GM19452 (cell line): ENCODE results near the gene PRAMEF12.
"Not testable (repeated sequence)": the region's sequence is repeated elsewhere in the genome, so short reads cannot be mapped to it uniquely, and the experiment has no call there.

ENCODE experiments used
- ATAC-seq: cut with Tn5 transposase; IDR thresholded peaks from one replicate; pipeline ENCODE4 v1.9.1; 2021; ENCODE audit not compliant: unreplicated experiment

PRAMEF12 gene

DNA sequence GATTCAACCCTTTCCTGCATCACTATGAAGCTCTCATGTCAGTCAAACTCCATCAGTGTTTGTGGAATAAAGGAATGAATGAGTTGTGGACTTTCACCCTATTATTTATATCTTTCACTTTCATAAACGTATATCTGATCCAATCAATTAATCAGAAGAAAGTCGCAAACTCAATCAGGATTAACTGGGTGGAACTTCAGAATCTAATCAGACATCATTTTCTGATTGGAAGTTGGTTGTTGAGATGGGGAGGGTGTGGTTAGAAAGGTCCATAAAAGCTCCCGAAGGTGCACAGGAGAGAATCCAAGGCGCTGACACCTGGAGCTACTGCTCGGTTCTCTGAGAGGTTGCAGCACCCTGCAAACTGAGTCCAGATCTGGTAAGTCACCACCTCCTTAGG is at the start of gene PRAMEF12:
TSS of gene PRAMEF12 (plus strand) at position 301 of the 400 bp plus-strand sequence. CDS start 1,130 bp downstream, outside the sequence.
- ATAC-seq = no peak

DNA sequence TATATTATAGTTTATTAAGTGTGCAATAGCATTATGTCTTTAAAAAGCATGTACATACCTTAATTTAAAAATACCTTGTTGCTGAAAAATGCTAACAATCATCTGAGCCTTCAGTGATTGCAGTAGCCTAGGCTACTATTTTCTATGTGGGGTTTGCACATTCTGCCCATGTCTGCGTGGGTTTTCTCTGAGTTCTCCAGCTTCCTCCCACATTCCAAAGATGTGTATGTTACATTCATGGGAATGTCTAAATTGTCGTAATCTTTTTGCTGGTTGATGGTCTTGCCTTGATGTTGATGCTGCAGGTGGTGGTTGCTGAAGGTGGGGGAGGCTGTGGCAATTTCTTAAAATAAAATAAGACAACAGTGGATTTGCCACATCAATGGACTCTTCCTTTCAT is 45.1 kb upstream of the PRAMEF12 start:
- ATAC-seq = no peak

DNA sequence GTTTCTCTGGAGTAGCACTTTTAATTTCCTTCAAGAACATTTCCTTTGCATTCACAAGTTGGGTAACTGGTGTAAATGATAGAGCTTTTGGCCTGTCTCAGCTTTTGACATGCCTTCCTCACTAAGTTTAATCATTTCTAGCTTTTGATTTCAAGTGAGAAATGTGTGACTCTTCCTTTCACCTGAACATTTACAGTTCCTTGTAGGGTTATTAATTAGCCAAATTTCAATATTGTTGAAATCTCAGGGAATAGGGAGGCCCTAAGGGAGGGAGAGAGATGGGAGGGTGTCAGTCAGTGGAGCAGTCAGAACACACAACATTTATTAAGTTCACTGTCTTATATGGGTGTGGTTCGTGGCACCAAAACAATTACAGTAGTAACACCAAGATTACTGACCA is 43.4 kb upstream of the PRAMEF12 start:
- ATAC-seq = no peak

DNA sequence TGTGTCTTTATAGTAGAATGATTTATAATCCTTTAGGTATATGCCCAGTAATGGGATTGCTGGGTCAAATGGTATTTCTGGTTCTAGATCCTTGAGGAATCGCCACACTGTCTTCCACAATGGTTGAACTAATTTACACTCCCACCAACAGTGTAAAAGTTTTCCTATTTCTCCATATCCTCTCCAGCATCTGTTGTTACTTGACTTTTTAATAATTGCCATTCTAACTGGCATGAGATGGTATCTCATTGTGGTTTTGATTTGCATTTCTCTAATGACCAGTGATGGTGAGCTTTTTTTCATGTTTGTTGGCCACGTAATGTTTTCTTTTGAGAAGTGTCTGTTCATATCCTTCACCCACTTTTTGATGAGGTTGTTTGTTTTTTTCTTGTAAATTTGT is 42.5 kb upstream of the PRAMEF12 start:
- not testable (repeated sequence) for ATAC-seq

DNA sequence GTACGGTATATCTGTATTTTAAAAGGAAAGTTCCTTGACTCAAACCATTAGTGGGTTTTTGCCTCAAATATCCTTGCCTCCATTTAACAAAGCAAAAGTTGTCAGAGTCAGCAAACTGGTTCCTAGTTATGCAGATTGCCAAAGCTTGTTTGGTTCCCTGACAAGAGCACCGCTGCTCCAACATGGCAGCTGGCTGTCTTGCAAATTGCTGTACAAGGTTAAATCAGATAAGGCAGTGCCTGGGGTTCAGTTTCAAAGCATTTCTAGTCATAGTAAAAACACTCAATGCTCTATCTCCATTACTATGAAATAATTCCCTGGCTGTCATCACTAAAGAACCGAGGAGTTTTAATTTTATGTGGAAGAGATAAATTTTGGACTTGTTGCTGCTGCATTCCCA is 38.9 kb upstream of the PRAMEF12 start:
- no peak for ATAC-seq

DNA sequence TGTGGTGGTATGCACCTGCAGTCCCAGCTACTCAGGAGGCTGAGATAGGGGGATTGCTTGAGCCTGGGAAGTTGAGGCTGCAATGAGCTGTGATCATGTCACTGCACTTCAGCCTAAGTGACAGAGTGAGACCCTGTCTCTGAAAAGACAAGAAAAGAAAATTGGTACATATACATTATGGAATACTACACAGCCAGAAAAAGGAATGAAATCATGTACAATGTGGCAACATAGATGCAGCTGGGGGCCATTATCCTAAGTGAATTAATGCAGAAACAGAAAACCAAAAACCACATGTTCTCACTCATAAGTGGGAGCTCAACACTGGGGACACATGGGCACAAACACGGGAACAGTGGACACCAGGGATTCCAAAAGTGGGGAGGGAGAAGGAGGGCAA is 34.6 kb upstream of the PRAMEF12 start:
- ATAC-seq = no peak

DNA sequence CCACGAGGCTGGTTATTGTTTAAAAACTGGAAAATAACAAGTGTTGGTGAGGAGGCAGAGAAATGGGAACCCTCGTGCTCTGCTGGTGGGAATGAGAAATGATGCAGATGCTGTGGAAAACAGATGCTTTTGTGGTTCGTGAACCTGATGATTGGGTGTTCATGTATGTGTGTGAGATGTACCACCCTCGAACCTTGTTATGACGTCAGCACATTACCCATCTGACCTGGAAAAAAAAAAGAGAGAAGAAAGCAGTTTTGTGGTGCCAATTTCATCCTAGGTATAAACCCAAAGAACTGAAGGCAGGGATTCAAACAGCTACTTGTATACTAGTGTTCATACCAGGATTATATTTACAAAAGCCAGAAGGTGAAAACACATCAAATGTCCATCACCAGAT is 33.9 kb upstream of the PRAMEF12 start:
- no peak for ATAC-seq

DNA sequence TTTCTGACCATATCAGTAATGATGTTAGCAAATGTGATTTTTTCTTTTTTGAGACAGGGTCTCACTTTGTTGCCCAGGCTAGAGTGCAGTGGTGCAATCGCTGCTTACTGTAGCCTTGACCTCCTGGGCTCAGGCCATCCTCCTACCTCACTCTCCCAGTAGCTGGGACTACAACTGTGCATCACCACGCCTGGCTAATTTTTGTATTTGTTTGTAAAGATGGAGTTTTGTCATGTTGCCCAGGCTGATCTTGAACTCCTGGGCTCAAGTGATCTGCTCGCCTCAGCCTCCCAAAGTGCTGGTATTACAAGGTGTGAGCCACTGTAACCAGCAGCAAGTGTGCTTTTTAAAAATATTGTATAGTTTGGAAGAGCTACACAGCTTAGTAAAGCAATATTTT is 31.6 kb upstream of the PRAMEF12 start:
- ATAC-seq = no peak

DNA sequence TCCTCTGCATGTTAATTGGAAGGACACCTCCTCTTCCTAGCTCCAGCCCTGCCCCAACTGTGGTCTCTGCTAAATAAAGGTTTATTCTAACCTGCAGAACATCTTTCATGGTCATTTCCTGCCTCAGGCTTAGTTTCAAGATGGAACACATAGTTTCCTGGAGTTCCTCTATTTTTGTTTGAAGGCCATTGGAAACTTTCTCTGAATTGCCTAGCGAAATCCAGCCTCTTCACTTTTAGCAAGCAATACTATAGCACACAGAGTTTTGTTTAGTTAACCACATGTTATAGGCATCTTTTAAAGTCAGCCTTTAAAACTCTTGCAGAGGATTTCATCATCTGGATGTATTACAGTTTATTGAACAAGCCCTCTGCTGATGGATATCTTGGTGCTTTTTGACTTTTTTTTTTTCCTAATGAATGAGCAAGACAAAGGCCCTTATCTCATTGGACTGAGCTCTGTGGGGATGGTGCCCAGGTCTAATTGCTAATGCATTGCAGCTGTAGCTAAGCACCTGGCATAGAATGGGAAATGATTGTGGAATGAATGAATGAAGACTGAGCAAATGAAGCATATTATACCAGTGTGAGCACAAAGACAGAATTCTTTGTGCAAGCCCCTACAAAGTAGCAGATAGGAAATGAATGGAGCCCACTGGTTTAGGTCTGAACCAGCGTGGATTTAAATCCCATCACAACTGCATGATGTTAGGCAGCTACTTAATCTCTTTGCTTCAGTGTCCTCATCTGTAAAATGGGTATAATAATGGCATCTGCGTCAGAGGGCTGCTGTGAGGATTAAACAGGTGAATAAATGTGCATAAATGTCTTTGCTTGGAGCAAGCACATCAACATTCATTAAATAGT is 28.2 kb upstream of the PRAMEF12 start:
- no peak for ATAC-seq

DNA sequence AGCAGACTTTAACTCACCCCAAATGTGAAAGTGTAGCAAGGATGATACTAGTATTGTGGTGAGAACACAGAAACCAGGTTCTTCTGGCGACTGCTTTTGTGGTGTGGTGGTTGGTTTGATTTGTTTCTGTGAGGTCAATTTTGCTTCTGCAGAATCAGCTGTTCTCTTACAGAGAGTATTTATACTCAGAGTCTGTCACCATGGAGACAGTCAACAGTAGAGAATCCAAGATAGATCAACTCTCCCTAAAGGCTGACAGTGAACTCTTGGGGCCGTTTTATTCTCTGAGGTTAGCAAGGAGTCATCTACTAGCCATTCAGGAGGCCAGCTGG is 27.6 kb upstream of the PRAMEF12 start, which contains the start of gene CFAP107:
TSS of gene CFAP107 (plus strand) at position 209 of the 332 bp plus-strand sequence. CDS start 231 bp downstream, outside the sequence.
- no peak for ATAC-seq

DNA sequence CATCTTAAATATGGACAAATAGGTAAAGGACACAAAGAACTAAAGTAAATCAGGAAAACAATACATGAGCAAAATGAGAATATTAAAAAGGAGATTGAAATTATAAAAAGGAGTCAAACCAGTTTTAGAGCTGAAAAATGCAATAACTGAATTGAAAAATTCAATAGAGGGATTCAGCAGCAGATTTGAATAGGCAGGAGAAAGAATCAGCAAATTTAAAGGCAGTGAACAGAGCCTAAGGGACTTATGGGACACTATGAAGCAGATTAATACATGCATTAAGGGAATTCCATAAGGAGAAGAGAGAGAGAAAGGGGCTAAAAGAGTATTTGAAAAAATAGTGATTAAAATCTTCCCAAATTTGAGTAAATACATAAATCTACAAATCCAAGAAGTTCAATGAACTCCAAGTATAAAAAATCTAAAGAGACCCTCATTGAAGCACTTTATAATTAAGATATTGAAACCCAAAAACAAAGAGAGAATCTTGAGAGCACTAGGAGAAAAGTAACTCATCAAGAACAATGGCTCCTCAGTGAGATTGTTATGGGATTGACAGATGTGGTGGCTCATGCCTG is 24.7 kb upstream of the PRAMEF12 start:
- no peak for ATAC-seq

DNA sequence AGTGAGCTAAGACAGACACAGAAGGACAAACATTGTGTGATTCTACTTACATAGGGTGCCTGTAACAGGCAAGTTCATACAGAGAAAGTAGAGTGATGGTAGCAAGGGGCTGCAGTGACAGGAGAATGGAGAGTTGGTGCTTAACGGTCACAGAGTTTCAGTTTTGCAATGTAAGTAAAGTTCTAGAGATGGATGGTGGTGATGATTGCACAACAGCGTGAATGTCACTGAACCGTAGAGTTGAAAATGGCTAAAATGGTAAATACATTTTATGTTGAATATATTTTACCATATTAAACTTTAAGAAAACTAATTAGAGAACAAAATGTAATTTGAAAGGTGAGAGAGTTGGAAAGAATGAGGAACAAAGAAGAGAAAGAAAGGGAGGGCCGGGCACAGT is 18.8 kb upstream of the PRAMEF12 start:
- ATAC-seq = no peak

DNA sequence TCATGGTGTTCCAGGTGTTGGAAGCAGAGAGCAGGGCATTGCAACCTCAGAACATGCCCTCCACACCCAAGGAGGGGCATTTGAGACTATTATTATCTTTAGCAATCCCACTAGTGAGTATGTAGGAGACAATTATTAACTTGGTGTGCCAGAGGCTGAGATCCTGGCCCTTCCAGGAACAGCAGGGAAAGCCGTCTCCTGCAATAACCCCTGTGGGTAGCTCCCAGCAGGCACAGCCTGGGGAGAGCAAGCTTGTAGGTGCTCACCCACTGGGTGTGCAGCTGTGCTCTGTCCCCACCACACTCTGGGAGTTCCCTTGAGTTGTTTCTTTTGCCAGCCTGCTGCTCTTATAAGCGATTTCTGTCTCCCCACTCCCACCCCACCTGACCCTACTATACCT is 17.3 kb upstream of the PRAMEF12 start:
- ATAC-seq = no peak

DNA sequence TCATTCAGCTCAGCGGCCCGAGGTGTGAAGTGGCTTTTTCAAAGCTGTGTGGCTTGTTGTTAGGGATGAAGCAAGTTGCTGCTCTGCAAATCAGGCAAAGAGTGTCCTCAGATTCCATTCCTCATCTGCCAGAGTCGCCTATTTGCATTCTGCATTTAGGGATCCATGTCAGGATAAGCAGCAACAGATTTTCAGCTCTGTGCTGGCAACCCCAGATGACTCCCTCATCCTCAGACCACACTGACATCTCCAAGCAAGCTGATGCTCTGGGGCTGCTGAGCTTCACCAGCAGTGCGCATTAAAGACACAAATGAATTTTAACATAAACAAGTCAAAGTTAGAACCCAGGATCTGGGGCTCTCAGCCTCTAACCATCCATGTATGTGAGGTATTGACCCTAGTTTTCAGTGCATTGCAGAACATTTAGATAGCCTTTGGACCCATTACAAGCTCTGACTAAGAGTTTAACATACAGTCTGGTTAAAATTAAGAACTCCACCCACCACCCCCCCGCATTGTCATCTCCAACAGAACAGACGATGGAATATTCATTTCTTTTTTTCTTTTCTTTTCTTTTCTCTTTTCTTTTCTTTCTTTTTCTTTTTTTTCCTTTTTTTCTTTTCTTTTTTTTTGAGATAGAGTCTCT is 16.6 kb upstream of the PRAMEF12 start:
- no peak for ATAC-seq

DNA sequence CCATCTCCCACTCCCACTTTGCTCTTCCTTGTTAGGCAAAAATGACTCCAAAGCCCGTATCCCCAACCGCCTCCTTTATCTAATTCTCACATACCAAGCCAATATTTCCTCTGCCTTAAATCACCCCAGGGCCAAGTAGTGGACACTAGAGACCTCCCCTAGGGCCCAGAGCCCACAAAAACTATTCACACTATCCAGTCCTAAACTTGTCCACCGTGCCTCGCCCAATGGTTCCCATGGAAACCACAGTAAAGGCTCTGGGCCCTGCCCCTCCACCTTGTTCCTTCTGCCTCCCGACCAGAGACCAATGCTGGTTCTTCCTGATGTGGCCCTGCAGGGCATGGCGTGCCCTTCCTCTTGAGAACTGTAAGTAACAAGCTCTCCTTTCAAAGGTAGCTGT is 15.7 kb upstream of the PRAMEF12 start:
- ATAC-seq = no peak

DNA sequence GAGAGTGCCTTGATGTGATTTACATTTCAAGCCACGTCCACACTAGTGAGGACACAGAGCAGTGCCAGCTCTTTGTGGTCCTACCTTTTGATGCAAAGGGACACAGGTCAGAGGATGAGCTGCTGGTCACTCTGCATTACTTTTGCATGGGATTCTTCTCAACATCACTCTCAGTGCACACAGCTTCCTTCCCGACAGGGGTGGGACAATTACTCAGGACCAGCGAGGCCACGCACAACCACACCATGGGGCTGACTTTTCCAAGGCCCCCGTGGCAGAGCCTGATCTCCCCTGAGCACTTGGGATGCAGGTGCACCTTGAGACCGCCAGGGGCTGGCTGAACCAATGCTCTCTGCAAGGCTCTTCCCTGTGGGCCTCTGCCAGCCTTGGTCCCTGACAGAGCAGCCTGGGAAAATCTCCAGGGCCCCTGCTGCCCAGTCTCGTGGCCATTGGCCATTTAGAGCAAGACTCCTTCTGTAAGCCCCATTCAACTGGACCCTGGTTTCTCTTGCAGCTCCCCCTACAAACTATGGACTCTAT is 13.2 kb upstream of the PRAMEF12 start:
- no peak for ATAC-seq

DNA sequence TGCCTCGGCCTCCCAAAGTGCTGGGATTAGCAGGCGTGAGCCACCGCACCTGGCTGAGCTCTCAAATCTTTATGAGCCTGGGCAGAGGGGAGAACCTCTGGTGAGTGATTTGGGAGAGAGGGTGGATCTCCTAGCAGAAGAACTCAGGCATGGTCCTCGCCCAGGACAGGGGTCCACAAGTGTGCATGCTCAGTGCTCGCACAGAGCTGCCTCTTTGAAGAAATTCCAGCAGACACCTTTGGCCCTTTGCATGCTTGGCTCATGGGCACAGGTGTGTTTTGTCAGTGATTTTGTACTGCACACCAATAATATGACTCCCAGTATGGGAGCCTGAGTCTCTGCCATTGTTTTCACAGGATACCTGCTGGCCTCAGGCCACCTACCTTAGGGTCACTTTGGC is 11.8 kb upstream of the PRAMEF12 start:
- no peak for ATAC-seq

DNA sequence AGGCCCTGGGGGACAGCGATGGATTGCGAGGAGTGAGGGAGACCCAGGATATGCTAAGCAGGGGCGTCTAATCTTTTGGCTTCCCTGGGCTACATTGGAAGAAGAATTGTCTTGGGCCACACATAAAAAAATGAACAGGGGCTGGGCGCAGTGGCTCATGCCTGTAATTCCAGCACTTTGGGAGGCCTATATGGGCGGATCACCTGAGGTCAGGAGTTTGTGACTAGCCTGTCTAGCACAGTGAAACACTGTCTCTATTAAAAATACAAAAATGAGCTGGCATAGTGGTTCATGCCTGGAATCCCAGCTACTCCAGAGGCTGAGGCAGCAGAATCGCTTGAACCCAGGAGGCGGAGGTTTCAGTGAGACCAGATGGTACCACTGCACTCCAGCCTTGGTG is 10.8 kb upstream of the PRAMEF12 start:
- ATAC-seq = no peak

DNA sequence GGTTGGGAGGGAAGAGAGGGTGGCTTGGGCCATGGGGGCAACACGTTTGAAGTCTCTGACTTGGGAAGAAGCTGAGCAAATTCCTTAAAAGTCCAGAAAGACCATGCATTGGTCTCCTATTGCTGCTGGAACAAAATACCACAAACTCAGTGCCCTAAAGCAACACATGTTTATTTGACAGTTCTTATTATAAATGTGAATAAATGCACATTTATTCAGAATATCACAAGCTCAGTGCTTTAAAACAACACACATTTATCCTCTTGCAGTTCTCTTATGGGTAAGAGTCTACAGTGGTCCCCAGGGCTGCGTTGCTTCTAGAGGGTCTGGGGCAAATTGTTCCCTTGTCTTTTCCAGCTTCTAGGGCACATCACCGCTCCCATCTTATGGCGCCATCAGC is 10.1 kb upstream of the PRAMEF12 start:
- no peak for ATAC-seq

DNA sequence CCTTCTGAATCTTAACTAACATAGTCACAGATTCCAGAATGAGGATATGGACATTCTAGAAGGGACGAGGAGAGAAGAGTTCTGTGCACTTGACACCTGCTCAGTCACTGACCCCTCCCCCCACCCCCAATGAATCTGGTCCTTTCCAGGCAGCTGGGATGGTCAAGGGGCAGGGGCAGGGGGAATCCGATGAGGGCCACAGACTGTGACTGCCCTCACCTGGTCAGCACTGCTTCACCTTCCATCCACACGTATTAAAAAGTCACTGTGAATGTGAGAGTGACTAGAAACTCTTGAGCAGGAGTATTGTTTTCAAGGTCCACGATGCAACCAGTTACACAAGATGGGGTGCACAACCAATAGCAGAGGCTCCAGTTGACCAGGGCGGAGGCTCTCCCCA is 9.5 kb upstream of the PRAMEF12 start:
- ATAC-seq = no peak

DNA sequence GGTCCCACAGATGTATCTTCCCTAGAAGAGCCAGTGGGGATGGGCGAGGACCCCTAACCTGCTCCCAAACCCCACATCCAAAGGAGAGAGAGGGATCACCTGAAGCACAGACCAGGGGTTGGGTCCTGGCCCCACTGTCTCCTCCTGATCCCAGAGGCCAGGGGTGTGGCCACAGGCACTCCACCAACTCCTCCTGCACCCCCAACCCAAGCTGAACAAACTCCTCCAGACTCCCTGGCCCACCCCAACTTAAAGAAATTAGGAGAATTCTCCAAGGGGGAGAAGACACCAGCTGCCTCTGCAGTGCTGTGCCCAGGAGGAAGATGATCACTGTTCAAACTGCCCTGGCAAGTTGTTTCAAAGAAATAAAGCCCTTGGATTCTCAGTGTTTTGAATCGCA is 4.5 kb upstream of the PRAMEF12 start:
- no peak for ATAC-seq

DNA sequence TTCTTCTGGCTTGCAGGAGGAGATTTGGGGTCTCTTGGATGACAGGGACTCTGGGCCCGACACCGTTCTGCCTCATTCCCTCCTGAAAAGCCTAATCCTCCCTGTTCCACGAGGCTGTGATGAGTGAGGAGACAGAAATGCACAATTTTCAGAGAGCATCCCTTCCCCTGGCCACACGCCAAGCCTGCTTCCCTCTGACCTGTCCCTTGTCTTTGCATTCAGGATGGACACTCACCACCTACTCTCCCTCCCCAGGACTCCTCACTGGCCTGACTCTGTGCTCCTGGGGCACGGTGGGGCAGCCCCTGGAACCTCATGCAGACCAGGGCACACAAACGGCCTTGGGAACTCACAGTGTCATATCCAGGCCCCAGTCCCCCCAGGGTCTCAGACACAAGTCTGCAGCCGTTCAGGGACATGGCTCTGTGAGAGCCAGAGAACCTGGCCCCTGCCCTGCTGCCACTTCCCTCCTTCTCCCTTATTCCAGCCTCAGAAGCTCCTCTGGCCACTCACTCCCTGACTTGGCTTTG is 3.5 kb upstream of the PRAMEF12 start:
- no peak for ATAC-seq
